H9 (cell line): ENCODE data around the gene MGA. TPM values are rescaled to one million over a fixed set of nuclear protein-coding genes. Genes with fewer than 3 reads are reported as not detected.

Experiments used
- DNase-seq: peaks from one replicate; pipeline ENCODE4 v3.0.0-alpha.2; 2017
- H2AFZ ChIP-seq: one replicate; pipeline ENCODE4 v1.6.1; 2013; ENCODE audit warnings: mild to moderate bottlenecking, low read length, control low read depth, moderate library complexity
- H2AK5ac ChIP-seq: 2 replicates; pipeline ENCODE4 v1.6.1; 2013; ENCODE audit warnings: low read length, control low read depth, mixed read lengths; ENCODE audit not compliant: insufficient read length
- H2BK120ac ChIP-seq: one replicate; pipeline ENCODE4 v1.6.1; 2013; ENCODE audit warnings: low read depth, mild to moderate bottlenecking, low read length, control low read depth, inconsistent platforms; ENCODE audit not compliant: poor library complexity, severe bottlenecking
- H2BK12ac ChIP-seq: 2 replicates; pipeline ENCODE4 v1.6.1; 2013; ENCODE audit warnings: low read length, control low read depth, mixed read lengths, low read depth; ENCODE audit not compliant: insufficient read length
- H2BK15ac ChIP-seq: 2 replicates; pipeline ENCODE4 v1.6.1; 2013; ENCODE audit warnings: low read depth, low read length, control low read depth
- H2BK20ac ChIP-seq: one replicate; pipeline ENCODE4 v1.6.1; 2013; ENCODE audit warnings: low read depth, mild to moderate bottlenecking, low read length, control low read depth, inconsistent platforms; ENCODE audit not compliant: poor library complexity, severe bottlenecking
- H2BK5ac ChIP-seq: 2 replicates; pipeline ENCODE4 v1.6.1; 2013; ENCODE audit warnings: low read length, control low read depth, mixed read lengths; ENCODE audit not compliant: insufficient read length
- H3K14ac ChIP-seq: 2 replicates; pipeline ENCODE4 v1.6.1; 2013; ENCODE audit warnings: low read length, control low read depth; ENCODE audit not compliant: insufficient read depth
- H3K18ac ChIP-seq: 2 replicates; pipeline ENCODE4 v1.6.1; 2013; ENCODE audit warnings: low read depth, mild to moderate bottlenecking, mixed read lengths, low read length, control low read depth; ENCODE audit not compliant: insufficient read length
- H3K23ac ChIP-seq: 2 replicates; pipeline ENCODE4 v1.6.1; 2013; ENCODE audit warnings: low read length, control low read depth, mixed read lengths, low read depth; ENCODE audit not compliant: insufficient read length
- H3K23me2 ChIP-seq: 2 replicates; pipeline ENCODE4 v1.6.1; 2013; ENCODE audit warnings: low read depth, mild to moderate bottlenecking, mixed read lengths, low read length, control low read depth; ENCODE audit not compliant: insufficient read length, poor library complexity, severe bottlenecking
- H3K27ac ChIP-seq: 2 replicates; pipeline ENCODE4 v1.5.1; 2013; ENCODE audit warnings: low read length, control low read depth, mixed read lengths, low read depth; ENCODE audit not compliant: insufficient read length
- H3K27me3 ChIP-seq: 2 replicates; pipeline ENCODE4 v1.6.1; 2013; ENCODE audit warnings: low read length, control low read depth, inconsistent platforms; ENCODE audit not compliant: insufficient read depth
- H3K4ac ChIP-seq: 2 replicates; pipeline ENCODE4 v1.6.1; 2013; ENCODE audit warnings: low read depth, mild to moderate bottlenecking, control low read depth, inconsistent platforms, low read length, moderate library complexity
- H3K4me1 ChIP-seq: 2 replicates; pipeline ENCODE4 v1.6.1; 2013; ENCODE audit warnings: low read length, control low read depth, inconsistent platforms; ENCODE audit not compliant: insufficient read depth
- H3K4me2 ChIP-seq: 2 replicates; pipeline ENCODE4 v1.6.1; 2013; ENCODE audit warnings: low read length, control low read depth, mixed read lengths; ENCODE audit not compliant: insufficient read length, insufficient read depth
- H3K56ac ChIP-seq: 2 replicates; pipeline ENCODE4 v1.6.1; 2013; ENCODE audit warnings: low read depth, mild to moderate bottlenecking, mixed read lengths, low read length, control low read depth; ENCODE audit not compliant: insufficient read length
- H3K79me1 ChIP-seq: 2 replicates; pipeline ENCODE4 v1.6.1; 2013; ENCODE audit warnings: low read depth, mild to moderate bottlenecking, moderate library complexity, low read length, control low read depth, inconsistent platforms; ENCODE audit not compliant: insufficient read depth, poor library complexity, severe bottlenecking
- H3K79me2 ChIP-seq: 2 replicates; pipeline ENCODE4 v1.6.1; 2013; ENCODE audit warnings: low read length, control low read depth, inconsistent platforms; ENCODE audit not compliant: insufficient read depth
- H3K9ac ChIP-seq: 2 replicates; pipeline ENCODE4 v1.6.1; 2013; ENCODE audit warnings: low read length, control low read depth, mixed read lengths; ENCODE audit not compliant: insufficient read length; ENCODE audit errors: extremely low read depth
- H3K9me3 ChIP-seq: one replicate; pipeline ENCODE4 v1.6.1; 2013; ENCODE audit warnings: low read depth, low read length, inconsistent platforms; ENCODE audit not compliant: control insufficient read depth
- H3T11ph ChIP-seq: one replicate; pipeline ENCODE4 v1.6.1; 2013; ENCODE audit warnings: mild to moderate bottlenecking, low read length, control low read depth, inconsistent platforms
- H4K20me1 ChIP-seq: one replicate; pipeline ENCODE4 v1.6.1; 2013; ENCODE audit not compliant: control insufficient read depth, insufficient read length, insufficient read depth
- H4K5ac ChIP-seq: 2 replicates; pipeline ENCODE4 v1.6.1; 2013; ENCODE audit warnings: low read depth, mild to moderate bottlenecking, mixed read lengths, low read length, control low read depth; ENCODE audit not compliant: insufficient read length
- H4K8ac ChIP-seq: replicated peaks from 2 replicates; pipeline ENCODE4 v1.6.1; 2013; ENCODE audit warnings: low read length, control low read depth, mixed read lengths, low read depth; ENCODE audit not compliant: insufficient read length
- H4K91ac ChIP-seq: 2 replicates; pipeline ENCODE4 v1.6.1; 2013; ENCODE audit warnings: low read depth, mild to moderate bottlenecking, moderate library complexity, mixed read lengths, low read length, control low read depth; ENCODE audit not compliant: insufficient read length
- H3K27ac Mint-ChIP-seq, 3 experiments: 2 replicates in 2 of 3; 3 replicates in 1 of 3; pipeline ENCODE4 v1.8.0; 2020 to 2021; ENCODE audit warnings: mixed read lengths in 3 of 3, mild to moderate bottlenecking in 1 of 3, moderate library complexity in 1 of 3
- H3K27me3 Mint-ChIP-seq: 2 replicates; pipeline ENCODE4 v1.8.0; 2021; ENCODE audit warnings: low read depth, mild to moderate bottlenecking, moderate library complexity, mixed read lengths
- H3K36me3 Mint-ChIP-seq, 3 experiments: 2 replicates in 2 of 3; 3 replicates in 1 of 3; pipeline ENCODE4 v1.8.0; 2020 to 2021; ENCODE audit warnings: low read depth in 3 of 3, mixed read lengths in 3 of 3; ENCODE audit not compliant: insufficient read depth in 1 of 3
- H3K4me1 Mint-ChIP-seq, 2 experiments: 2 replicates each; pipeline ENCODE4 v1.8.0; 2020; ENCODE audit warnings: mixed read lengths in 2 of 2
- H3K4me3 Mint-ChIP-seq, 2 experiments: 2 replicates in 1 of 2; 3 replicates in 1 of 2; pipeline ENCODE4 v1.8.0; 2020 to 2021; ENCODE audit warnings: mild to moderate bottlenecking in 2 of 2, mixed read lengths in 2 of 2, moderate library complexity in 1 of 2
- H3K9me3 Mint-ChIP-seq, 2 experiments: 2 replicates in 1 of 2; 3 replicates in 1 of 2; pipeline ENCODE4 v1.8.0; 2020; ENCODE audit warnings: mild to moderate bottlenecking in 2 of 2, mixed read lengths in 2 of 2, moderate library complexity in 1 of 2
- CTCF ChIP-seq: fragments of 200-600 bp; sonication (generic); conservative IDR thresholded peaks from 3 replicates; pipeline ENCODE4 v1.8.0; 2021; ENCODE audit warnings: antibody characterized with exemption, mild to moderate bottlenecking
- WGBS: extraction: QIAGEN DNeasy Blood & Tissue Kit; methylation state at CpG from one replicate; pipeline ENCODE4 v1.1.7; 2013; ENCODE audit warnings: missing lambda C conversion rate, low lambda C conversion rate, mixed read lengths; ENCODE audit not compliant: insufficient read length; ENCODE audit errors: extremely low coverage; 5-methylcytosine and 5-hydroxymethylcytosine counted together
- total RNA-seq: library from RNA; stranded (reverse); gene quantifications from 2 replicates; pipeline ENCODE4 v1.2.1, GENCODE V29; 2021

The MGA gene
- total RNA-seq, 1 experiment from 2014 or later, result 62.7 TPM

- no peak overlapping the region for H3K4ac ChIP-seq
- H3K9me3 ChIP-seq, result no peaks in the 10 kb centered on the region
- H3K56ac ChIP-seq, result no peak overlapping the region
- no peak overlapping the region for H4K8ac ChIP-seq
- no peak overlapping the region for H3K27ac ChIP-seq
- no peaks in the 10 kb centered on the region for H3K79me1 ChIP-seq
- H3K4me1 ChIP-seq, result no peaks in the 10 kb centered on the region
- no peak overlapping the region for H2BK120ac ChIP-seq
- H3K9ac ChIP-seq, result no peak overlapping the region
- Mint-ChIP-seq H3K4me1 (peaks cover 4 to 12% of the 10 kb centered on the region in 2 experiments; a peak in 3 of 4 replicates), H3K4me3 (no peak overlapping the region), H3K9me3 (no peaks in the 10 kb centered on the region), H3K36me3 (peaks cover 3 to 17% (median 5%) of the 10 kb centered on the region in 3 experiments; a peak in 5 of 7 replicates), H3K27ac (no peak overlapping the region), H3K27me3 (no peaks in the 10 kb centered on the region)
- TF ChIP-seq CTCF, result no peak
- H2BK5ac ChIP-seq, result no peak overlapping the region
- no peak overlapping the region for H3K23ac ChIP-seq
- no peaks in the 10 kb centered on the region for H3K23me2 ChIP-seq
- DNase-seq, result no peak
- no peak overlapping the region for H2AK5ac ChIP-seq
- no peak overlapping the region for H4K5ac ChIP-seq
- no peak overlapping the region for H2BK12ac ChIP-seq
- H2AFZ ChIP-seq, result no peak overlapping the region
- no CpG with 5 or more reads among the region's 4 CpGs for WGBS
- no peak overlapping the region for H2BK20ac ChIP-seq
- H3K79me2 ChIP-seq, result no peaks in the 10 kb centered on the region
- H3K27me3 ChIP-seq, result no peaks in the 10 kb centered on the region
- no peak overlapping the region for H3T11ph ChIP-seq
- H4K20me1 ChIP-seq, result no peaks in the 10 kb centered on the region
- H3K18ac ChIP-seq, result no peak overlapping the region
- H3K14ac ChIP-seq, result no peak overlapping the region
- no peak overlapping the region for H3K4me2 ChIP-seq
- H4K91ac ChIP-seq, result no peak overlapping the region
- no peak overlapping the region for H2BK15ac ChIP-seq
These were observed 161.6 kb downstream of the MGA start for GRCh38 chr15:41821831-41822230.
